CD4-positive, alpha-beta memory T cell (primary cell): Measurements from ENCODE around the gene SIL1. TPM values are rescaled to one million over a fixed set of nuclear protein-coding genes. Genes with fewer than 3 reads are reported as not detected.
A peak's percentile ranks its signal among the peaks of the same experiment; 100 is the strongest.
"Not testable (repeated sequence)": the region's sequence is repeated elsewhere in the genome, so short reads cannot be mapped to it uniquely, and the experiment has no call there.

Experiments used
- CTCF ChIA-PET: fragments of 350-600 bp; sonication (Branson Sonifier 250); formaldehyde crosslinking; loops from one replicate; lab custom pipeline; 2021; ENCODE audit warnings: inconsistent platforms; ENCODE audit not compliant: partially characterized antibody; lab: Charles Lee
- POLR2A ChIA-PET: fragments of 350-600 bp; sonication (Branson Sonifier 250); formaldehyde crosslinking; loops from one replicate; lab custom pipeline; 2021; ENCODE audit not compliant: partially characterized antibody; lab: Charles Lee
- DNase-seq, 5 donors: peaks; one replicate each; pipeline versions ENCODE4 v3.0.0 to v3.0.0-alpha.2; 2020 to 2022; ENCODE audit warnings: mixed read lengths in 1 of 5
- H3K27ac ChIP-seq: one replicate; pipeline ENCODE4 v1.7.0; 2013; ENCODE audit warnings: low read depth, low read length
- H3K27me3 ChIP-seq: 2 replicates; pipeline ENCODE4 v1.7.0; 2013; ENCODE audit warnings: mild to moderate bottlenecking, low read length, moderate library complexity; ENCODE audit not compliant: insufficient read depth
- H3K36me3 ChIP-seq: 2 replicates; pipeline ENCODE4 v1.7.0; 2013; ENCODE audit warnings: mild to moderate bottlenecking, low read length, moderate library complexity; ENCODE audit not compliant: insufficient read depth
- H3K4me1 ChIP-seq: 2 replicates; pipeline ENCODE4 v1.7.0; 2013; ENCODE audit warnings: mild to moderate bottlenecking, low read length, moderate library complexity; ENCODE audit not compliant: insufficient read depth
- H3K4me3 ChIP-seq, 2 donors: one replicate each; pipeline ENCODE4 v1.7.0; 2013; ENCODE audit warnings: low read length in 2 of 2, mild to moderate bottlenecking in 1 of 2
- H3K9me3 ChIP-seq, 2 donors: one replicate each; pipeline ENCODE4 v1.7.0; 2013; ENCODE audit warnings: low read length in 2 of 2, control low read depth in 1 of 2; ENCODE audit not compliant: control insufficient read depth in 1 of 2
- H3K27ac Mint-ChIP-seq, 7 donors: one replicate each; pipeline ENCODE4 v1.8.0; 2020 to 2021; ENCODE audit warnings: mixed read lengths in 7 of 7, mild to moderate bottlenecking in 6 of 7, inconsistent platforms in 3 of 7, moderate library complexity in 3 of 7
- H3K27me3 Mint-ChIP-seq, 2 donors: one replicate each; pipeline ENCODE4 v1.8.0; 2020 to 2021; ENCODE audit warnings: mixed read lengths in 2 of 2
- H3K36me3 Mint-ChIP-seq, 2 donors: one replicate each; pipeline ENCODE4 v1.8.0; 2020 to 2021; ENCODE audit warnings: mixed read lengths in 2 of 2, inconsistent platforms in 1 of 2, mild to moderate bottlenecking in 1 of 2
- H3K4me1 Mint-ChIP-seq, 4 donors: one replicate each; pipeline ENCODE4 v1.8.0; 2020 to 2021; ENCODE audit warnings: mixed read lengths in 4 of 4, mild to moderate bottlenecking in 1 of 4
- H3K4me3 Mint-ChIP-seq, 8 donors: one replicate each; pipeline ENCODE4 v1.8.0; 2020 to 2021; ENCODE audit warnings: mixed read lengths in 8 of 8, mild to moderate bottlenecking in 7 of 8, moderate library complexity in 6 of 8, inconsistent platforms in 3 of 8
- H3K9me3 Mint-ChIP-seq, 8 donors: one replicate each; pipeline ENCODE4 v1.8.0; 2020 to 2021; ENCODE audit warnings: mixed read lengths in 8 of 8, mild to moderate bottlenecking in 5 of 8, inconsistent platforms in 3 of 8, moderate library complexity in 1 of 8
- intact Hi-C: fragments of 100-400 bp; cut with micrococcal nuclease; formaldehyde crosslinking; loops from one replicate; pipeline ENCODE4 v1.15.1; 2023
- polyA plus RNA-seq, 2 donors: library from polyadenylated mRNA; unstranded; fragments of 300-500 nt; fragmentation: Illumina TruSeq; gene quantifications; one replicate each; pipeline ENCODE4 v1.2.3, GENCODE V29; 2021
- total RNA-seq, 2 experiments: library from RNA; stranded (reverse); gene quantifications; one replicate each; pipeline ENCODE4 v1.2.3, GENCODE V29; 2021

SIL1 gene
- total and polyA plus RNA-seq, 4 experiments from 2014 or later = 12.2 to 16.7 (median 14.4) TPM

- H3K27me3 Mint-ChIP-seq = no peaks in the 10 kb centered on the region
Observed at GRCh38 chr5:139016186-139016585, 182.0 kb downstream of the SIL1 start.

GRCh38 chr5:139014726-139015125 lies 183.4 kb downstream of the SIL1 start:
- Histone ChIP-seq H3K27ac (no peak overlapping the region), H3K4me1 (no peaks in the 10 kb centered on the region), H3K27me3 (no peaks in the 10 kb centered on the region), H3K36me3 (peaks cover 6% of the 10 kb centered on the region), H3K4me3 (no peak overlapping the region), H3K9me3 (no peaks in the 10 kb centered on the region)
- intact Hi-C loops = no loop called here
- peaks cover 44 to 70% of the 10 kb centered on the region in 2 donors for H3K36me3 Mint-ChIP-seq
- H3K4me3 Mint-ChIP-seq = no peak overlapping the region
- peaks cover 0 to 7% (median 3%) of the 10 kb centered on the region in 8 donors for H3K9me3 Mint-ChIP-seq
- H3K27ac Mint-ChIP-seq = no peak overlapping the region
- DNase-seq = no peak
- H3K27me3 Mint-ChIP-seq = no peaks in the 10 kb centered on the region
- H3K4me1 Mint-ChIP-seq = peaks cover 0 to 6% (median under 1%) of the 10 kb centered on the region in 4 donors
- ChIA-PET CTCF (no interaction called here), POLR2A (no interaction called here)

More at GRCh38 chr5:139016186-139016585, 182.0 kb downstream of the SIL1 start:
- intact Hi-C loops = no loop called here
- peaks cover 0 to 7% (median 3%) of the 10 kb centered on the region in 8 donors for H3K9me3 Mint-ChIP-seq
- H3K36me3 Mint-ChIP-seq = peaks cover 58 to 82% of the 10 kb centered on the region in 2 donors
- H3K27me3 ChIP-seq = no peaks in the 10 kb centered on the region
- H3K27ac Mint-ChIP-seq = peak overlapping the region in 1 of 7 donors; percentile 78
- peaks cover 6% of the 10 kb centered on the region for H3K36me3 ChIP-seq
- no peaks in the 10 kb centered on the region for H3K9me3 ChIP-seq
- H3K4me3 Mint-ChIP-seq = no peak overlapping the region
- H3K27ac ChIP-seq = no peak overlapping the region
- H3K4me1 ChIP-seq = no peaks in the 10 kb centered on the region
- DNase-seq = no peak
- peaks cover 0 to 6% (median under 1%) of the 10 kb centered on the region in 4 donors for H3K4me1 Mint-ChIP-seq
- CTCF ChIA-PET = no interaction called here
- H3K4me3 ChIP-seq = no peak overlapping the region
- POLR2A ChIA-PET = no interaction called here

DNA sequence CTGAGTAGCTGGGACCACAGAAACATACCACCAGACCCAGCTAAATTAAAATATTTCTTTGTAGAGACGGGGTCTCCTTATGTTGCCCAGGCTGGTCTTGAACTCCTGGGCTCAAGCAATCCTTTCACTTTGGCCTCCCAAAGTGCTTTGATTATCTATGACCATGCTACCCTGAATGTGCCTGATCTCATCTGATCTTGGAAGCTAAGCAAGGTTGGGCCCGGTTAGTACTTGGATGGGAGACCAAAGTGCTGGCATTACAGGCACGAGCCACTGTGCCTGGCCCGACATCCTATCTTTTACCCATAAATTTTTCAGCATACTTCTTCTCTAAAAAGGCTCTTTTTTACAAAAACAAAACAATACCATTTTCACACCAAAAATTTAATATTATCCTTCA lies 186.0 kb downstream of the SIL1 start:
- Mint-ChIP-seq H3K36me3 (peaks cover 25 to 49% of the 10 kb centered on the region in 2 donors), H3K4me1 (peaks cover 0 to 6% (median under 1%) of the 10 kb centered on the region in 4 donors), H3K27ac (peak overlapping the region in 1 of 7 donors; percentile 73), H3K27me3 (no peaks in the 10 kb centered on the region), H3K4me3 (peak overlapping the region in 4 of 8 donors; percentile 15 to 79 (median 55)), H3K9me3 (peaks cover 0 to 7% (median 2%) of the 10 kb centered on the region in 8 donors)
- DNase-seq = no peak
- Histone ChIP-seq H3K27me3 (no peaks in the 10 kb centered on the region), H3K9me3 (no peaks in the 10 kb centered on the region), H3K4me3 (no peak overlapping the region), H3K36me3 (no peaks in the 10 kb centered on the region), H3K27ac (no peak overlapping the region), H3K4me1 (no peaks in the 10 kb centered on the region)
- intact Hi-C loops = no loop called here
- CTCF ChIA-PET = interaction anchor here (0.8 kb wide), 1 partner anchor 10 kb away, joined by 3 read pairs; no protein-coding TSS in a partner anchor
- POLR2A ChIA-PET = no interaction called here

DNA sequence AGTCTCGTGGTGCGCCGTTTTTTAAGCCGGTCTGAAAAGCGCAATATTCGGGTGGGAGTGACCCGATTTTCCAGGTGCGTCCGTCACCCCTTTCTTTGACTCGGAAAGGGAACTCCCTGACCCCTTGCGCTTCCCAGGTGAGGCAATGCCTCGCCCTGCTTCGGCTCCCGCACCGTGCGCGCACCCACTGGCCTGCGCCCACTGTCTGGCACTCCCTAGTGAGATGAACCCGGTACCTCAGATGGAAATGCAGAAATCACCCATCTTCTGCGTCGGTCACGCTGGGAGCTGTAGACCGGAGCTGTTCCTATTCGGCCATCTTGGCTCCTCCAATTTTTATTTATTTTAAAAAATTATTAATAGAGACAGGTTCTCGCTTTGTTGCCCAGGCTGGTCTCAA lies 187.0 kb downstream of the SIL1 start:
- Mint-ChIP-seq H3K27ac (peak overlapping the region in 3 of 7 donors; percentile 56 to 80 (median 57)), H3K36me3 (peaks cover 22 to 40% of the 10 kb centered on the region in 2 donors), H3K4me3 (peak overlapping the region in 7 of 8 donors; percentile 41 to 74 (median 70))
- H3K36me3 ChIP-seq, H3K9me3 ChIP-seq, H3K27me3 ChIP-seq, H3K9me3 Mint-ChIP-seq, H3K4me3 ChIP-seq, POLR2A ChIA-PET, H3K27ac ChIP-seq, H3K4me1 ChIP-seq, H3K27me3 Mint-ChIP-seq, intact Hi-C loops, H3K4me1 Mint-ChIP-seq: not testable (repeated sequence)
- DNase-seq = peak in 1 of 5 donors; percentile 3
- CTCF ChIA-PET = interaction anchor here (0.5 to 0.8 kb wide), 2 partner anchors 11 to 1430 kb away, joined by 3 read pairs; no protein-coding TSS in a partner anchor

GRCh38 chr5:139004374-139005307 lies 193.5 kb downstream of the SIL1 start:
- no peaks in the 10 kb centered on the region for H3K9me3 ChIP-seq
- H3K36me3 Mint-ChIP-seq = peaks cover 9% of the 10 kb centered on the region in 2 donors
- H3K4me1 ChIP-seq = no peaks in the 10 kb centered on the region
- H3K27ac ChIP-seq = no peak overlapping the region
- no peak for DNase-seq
- no peaks in the 10 kb centered on the region for H3K27me3 Mint-ChIP-seq
- H3K4me1 Mint-ChIP-seq = peaks cover 0 to 2% (median 0%) of the 10 kb centered on the region in 4 donors
- no peak overlapping the region for H3K27ac Mint-ChIP-seq
- ChIA-PET POLR2A (no interaction called here), CTCF (no interaction called here)
- H3K9me3 Mint-ChIP-seq = peaks cover 0 to 3% (median 0%) of the 10 kb centered on the region in 8 donors
- no peak overlapping the region for H3K4me3 ChIP-seq
- intact Hi-C loops = no loop called here
- H3K36me3 ChIP-seq = no peaks in the 10 kb centered on the region
- H3K27me3 ChIP-seq = no peaks in the 10 kb centered on the region
- H3K4me3 Mint-ChIP-seq = peak overlapping the region in 1 of 8 donors; percentile 1

DNA sequence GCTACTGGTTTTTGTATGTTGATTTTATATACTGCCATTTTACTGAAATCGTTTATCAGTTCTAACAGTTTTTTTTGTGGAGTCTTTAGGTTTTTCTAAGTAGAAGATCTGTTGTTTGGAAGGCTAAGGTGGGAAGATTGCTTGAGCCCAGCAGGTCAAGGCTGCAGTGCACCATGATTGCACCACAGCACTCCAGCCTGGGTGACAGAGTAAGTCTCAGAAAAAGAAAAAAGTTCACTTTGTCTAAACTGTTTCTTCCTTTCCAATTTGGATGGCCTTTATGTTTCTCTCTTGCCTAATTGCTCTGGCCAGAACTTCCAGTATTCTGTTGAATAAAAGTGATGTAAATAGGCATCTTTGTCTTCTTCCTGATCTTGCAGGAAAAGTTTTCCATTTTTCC lies 198.5 kb downstream of the SIL1 start:
- CTCF ChIA-PET = no interaction called here
- Mint-ChIP-seq H3K36me3 (peaks cover 19 to 25% of the 10 kb centered on the region in 2 donors), H3K27me3 (no peaks in the 10 kb centered on the region)

GRCh38 chr5:138998521-138998920 lies 199.6 kb downstream of the SIL1 start:
- no peak overlapping the region for H3K27ac Mint-ChIP-seq
- Histone ChIP-seq H3K36me3 (no peaks in the 10 kb centered on the region), H3K27ac (no peak overlapping the region), H3K4me1 (no peaks in the 10 kb centered on the region), H3K27me3 (no peaks in the 10 kb centered on the region), H3K9me3 (no peaks in the 10 kb centered on the region), H3K4me3 (no peak overlapping the region)
- ChIA-PET POLR2A (no interaction called here), CTCF (no interaction called here)
- H3K27me3 Mint-ChIP-seq = no peaks in the 10 kb centered on the region
- no peak for DNase-seq
- no peak overlapping the region for H3K4me3 Mint-ChIP-seq
- peaks cover 0 to 14% (median 9%) of the 10 kb centered on the region in 8 donors for H3K9me3 Mint-ChIP-seq
- intact Hi-C loops = no loop called here
- peaks cover 19 to 25% of the 10 kb centered on the region in 2 donors for H3K36me3 Mint-ChIP-seq
- H3K4me1 Mint-ChIP-seq = peaks cover 0 to 2% (median 0%) of the 10 kb centered on the region in 4 donors

More for the DNA sequence above, 198.5 kb downstream of the SIL1 start:
- H3K4me1 Mint-ChIP-seq = peaks cover 0 to 2% (median 0%) of the 10 kb centered on the region in 4 donors
- H3K4me3 ChIP-seq = no peak overlapping the region
- no peaks in the 10 kb centered on the region for H3K4me1 ChIP-seq
- H3K27me3 ChIP-seq = no peaks in the 10 kb centered on the region
- H3K27ac Mint-ChIP-seq = no peak overlapping the region
- no peak overlapping the region for H3K27ac ChIP-seq
- no peak overlapping the region for H3K4me3 Mint-ChIP-seq
- no peaks in the 10 kb centered on the region for H3K9me3 ChIP-seq
- intact Hi-C loops = no loop called here
- H3K9me3 Mint-ChIP-seq = peaks cover 0 to 14% (median 9%) of the 10 kb centered on the region in 8 donors
- POLR2A ChIA-PET = no interaction called here
- DNase-seq = no peak
- no peaks in the 10 kb centered on the region for H3K36me3 ChIP-seq
